Bronchial epithelial cell (primary cell): ENCODE measurements around the gene KRT73. TPM values are rescaled to one million over a fixed set of nuclear protein-coding genes. Genes with fewer than 3 reads are reported as not detected.

Source experiments
- DNase-seq: peaks from one replicate; pipeline ENCODE4 v3.0.0-alpha.2; 2010; ENCODE audit warnings: low read depth
- FAIRE-seq: peaks from 2 replicates; lab custom pipeline; 2011; peaks lifted over from hg19 to GRCh38; lab: Jason Lieb, UNC
- H3K27me3 ChIP-seq: 2 replicates; pipeline ENCODE4 v1.5.1; 2011; ENCODE audit warnings: low read length; ENCODE audit not compliant: control insufficient read depth, insufficient read depth
- H3K36me3 ChIP-seq: 2 replicates; pipeline ENCODE4 v1.5.1; 2011; ENCODE audit warnings: low read length; ENCODE audit not compliant: control insufficient read depth, insufficient read depth
- H3K4me3 ChIP-seq: 2 replicates; pipeline ENCODE4 v1.5.1; 2011; ENCODE audit warnings: mild to moderate bottlenecking, low read depth, low read length, control low read depth
- total RNA-seq: library from RNA; depleted of rRNA; stranded (reverse); fragments of >200 nt; gene quantifications from 2 replicates; pipeline ENCODE4 v1.2.1, GENCODE V29; 2014
- TF ChIP-seq, protein P1 (sequence below): IDR thresholded peaks from 2 replicates; pipeline ENCODE4 v1.5.1; 2011; ENCODE audit warnings: mild to moderate bottlenecking, moderate library complexity, low read length, control low read depth, inconsistent platforms; ENCODE audit not compliant: insufficient read depth, severe bottlenecking

Gene KRT73
- total RNA-seq, 1 donor from 2014 or later, result not detected

DNA sequence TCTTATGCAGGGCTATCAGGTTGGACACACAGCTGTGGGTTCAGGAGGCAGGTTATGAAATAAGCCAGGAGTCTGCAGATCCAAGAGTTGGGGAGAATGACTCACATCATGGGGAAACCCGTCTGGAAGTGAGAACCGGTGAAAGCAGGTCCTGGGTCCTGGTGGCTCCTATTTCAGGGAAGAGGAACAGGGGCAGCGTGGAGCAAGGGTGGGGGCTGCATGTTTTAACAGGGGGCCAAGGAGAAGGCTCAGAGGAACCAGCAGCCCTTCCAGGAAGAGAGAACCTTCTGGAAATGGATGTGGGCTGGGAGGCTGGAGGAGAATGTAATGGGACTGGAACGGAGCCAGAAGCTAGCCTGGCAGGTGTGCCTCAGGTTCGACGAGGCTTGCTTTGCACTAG, 36.9 kb downstream of the KRT73 start:
- FAIRE-seq, result peak; percentile 40
- TF ChIP-seq, protein P1, sequence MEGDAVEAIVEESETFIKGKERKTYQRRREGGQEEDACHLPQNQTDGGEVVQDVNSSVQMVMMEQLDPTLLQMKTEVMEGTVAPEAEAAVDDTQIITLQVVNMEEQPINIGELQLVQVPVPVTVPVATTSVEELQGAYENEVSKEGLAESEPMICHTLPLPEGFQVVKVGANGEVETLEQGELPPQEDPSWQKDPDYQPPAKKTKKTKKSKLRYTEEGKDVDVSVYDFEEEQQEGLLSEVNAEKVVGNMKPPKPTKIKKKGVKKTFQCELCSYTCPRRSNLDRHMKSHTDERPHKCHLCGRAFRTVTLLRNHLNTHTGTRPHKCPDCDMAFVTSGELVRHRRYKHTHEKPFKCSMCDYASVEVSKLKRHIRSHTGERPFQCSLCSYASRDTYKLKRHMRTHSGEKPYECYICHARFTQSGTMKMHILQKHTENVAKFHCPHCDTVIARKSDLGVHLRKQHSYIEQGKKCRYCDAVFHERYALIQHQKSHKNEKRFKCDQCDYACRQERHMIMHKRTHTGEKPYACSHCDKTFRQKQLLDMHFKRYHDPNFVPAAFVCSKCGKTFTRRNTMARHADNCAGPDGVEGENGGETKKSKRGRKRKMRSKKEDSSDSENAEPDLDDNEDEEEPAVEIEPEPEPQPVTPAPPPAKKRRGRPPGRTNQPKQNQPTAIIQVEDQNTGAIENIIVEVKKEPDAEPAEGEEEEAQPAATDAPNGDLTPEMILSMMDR, result no peak

DNA sequence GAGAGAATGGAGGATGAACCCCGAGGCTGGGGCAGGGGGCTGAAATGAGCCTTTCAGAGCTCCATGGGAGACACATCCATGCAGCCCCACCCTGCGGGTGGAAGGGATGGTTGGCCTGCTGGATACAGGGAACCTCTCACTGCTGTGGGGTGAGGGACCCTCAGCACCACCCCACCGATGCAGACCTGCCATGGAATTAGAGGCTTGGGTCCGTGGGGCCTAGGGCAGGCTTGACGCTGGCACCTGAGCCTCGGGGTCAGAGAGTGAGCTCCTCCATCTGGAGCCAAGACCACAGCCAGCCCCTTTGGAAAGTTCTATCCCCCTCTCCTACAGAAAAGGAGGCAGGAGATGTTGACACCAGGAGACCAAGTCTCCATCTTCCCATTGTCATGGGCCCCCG, 37.3 kb downstream of the KRT73 start:
- no peaks in the 10 kb centered on the region for H3K36me3 ChIP-seq
- no peaks in the 10 kb centered on the region for H3K27me3 ChIP-seq
- H3K4me3 ChIP-seq, result no peak overlapping the region
- TF ChIP-seq, protein P1, result no peak
- FAIRE-seq (no peak), DNase-seq (no peak)

More for the DNA sequence above, 36.9 kb downstream of the KRT73 start:
- Histone ChIP-seq H3K36me3 (no peaks in the 10 kb centered on the region), H3K4me3 (no peak overlapping the region), H3K27me3 (no peaks in the 10 kb centered on the region)
- peak; percentile 96 for DNase-seq

DNA sequence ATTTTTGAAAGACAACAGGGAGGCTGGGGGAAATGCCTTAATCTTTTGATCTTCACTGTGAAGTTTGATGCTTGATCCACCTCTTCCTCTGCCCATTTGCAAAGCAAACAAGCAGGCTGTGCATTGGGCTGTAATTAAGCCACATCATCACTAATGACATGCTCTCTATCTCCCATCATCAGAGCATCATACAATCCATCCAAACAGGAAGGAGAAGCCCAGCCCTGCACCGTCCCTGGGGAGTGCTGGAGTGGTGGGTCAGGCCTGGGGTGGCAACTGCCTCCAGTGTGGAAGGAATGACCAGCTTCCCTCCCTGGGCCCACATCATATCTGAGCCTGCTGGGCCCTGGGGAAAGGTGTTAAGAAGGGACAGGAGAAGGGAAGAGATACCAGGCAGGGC, 37.9 kb downstream of the KRT73 start:
- FAIRE-seq (no peak), DNase-seq (peak; percentile 45)
- Histone ChIP-seq H3K27me3 (no peaks in the 10 kb centered on the region), H3K4me3 (no peak overlapping the region), H3K36me3 (no peaks in the 10 kb centered on the region)
- TF ChIP-seq, protein P1, result no peak

DNA sequence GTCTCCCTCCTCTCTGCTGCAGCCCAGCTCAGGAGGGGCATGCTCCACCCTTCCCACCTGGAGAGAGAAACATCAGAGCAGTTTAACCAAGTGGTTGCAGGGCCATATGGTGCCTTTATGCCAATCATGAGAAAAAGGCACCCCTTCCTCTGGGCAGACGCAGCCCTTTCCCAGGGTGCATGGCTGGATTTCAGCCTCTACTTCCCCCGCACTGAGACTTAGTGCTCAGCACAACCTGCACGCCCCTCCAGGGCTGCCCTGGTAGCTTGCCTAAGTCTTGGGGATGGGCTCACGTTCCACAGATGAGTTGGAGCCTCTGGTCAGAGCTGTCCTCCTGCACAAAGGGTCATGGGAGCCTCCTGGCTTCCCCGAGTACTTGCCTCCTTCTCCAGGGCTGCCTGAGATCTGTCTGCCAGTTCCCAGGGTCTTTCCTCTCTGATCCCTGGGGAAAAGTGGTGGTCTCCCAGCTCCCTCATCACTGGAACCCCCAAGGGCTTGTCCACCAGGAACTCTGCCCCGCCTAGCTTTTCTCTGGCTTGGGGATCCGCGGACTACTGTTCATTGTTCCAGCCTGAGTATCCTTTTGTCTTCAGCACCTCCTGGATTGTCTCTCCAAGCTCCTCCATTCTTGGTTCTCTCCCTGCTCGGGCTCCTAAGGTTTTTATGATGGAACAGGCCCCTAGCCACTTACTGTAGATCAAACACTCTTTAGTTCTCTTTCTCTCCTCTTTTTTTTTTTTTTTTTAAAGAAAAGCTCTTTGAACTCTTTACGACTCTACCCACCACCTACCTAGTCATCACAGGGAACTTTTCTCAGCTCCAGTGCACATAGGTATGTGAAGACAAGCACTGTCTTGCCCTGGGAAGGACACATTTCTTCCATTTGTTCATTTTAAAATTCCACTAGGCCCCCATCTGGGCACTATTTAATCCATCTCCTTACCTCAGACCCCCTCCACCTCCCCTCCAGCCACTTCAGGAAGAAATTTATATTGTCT, 38.6 kb downstream of the KRT73 start:
- TF ChIP-seq, protein P1, result no peak
- no peak overlapping the region for H3K4me3 ChIP-seq
- DNase-seq, result peak; percentile 92
- H3K36me3 ChIP-seq, result no peaks in the 10 kb centered on the region
- no peak for FAIRE-seq
- no peaks in the 10 kb centered on the region for H3K27me3 ChIP-seq

DNA sequence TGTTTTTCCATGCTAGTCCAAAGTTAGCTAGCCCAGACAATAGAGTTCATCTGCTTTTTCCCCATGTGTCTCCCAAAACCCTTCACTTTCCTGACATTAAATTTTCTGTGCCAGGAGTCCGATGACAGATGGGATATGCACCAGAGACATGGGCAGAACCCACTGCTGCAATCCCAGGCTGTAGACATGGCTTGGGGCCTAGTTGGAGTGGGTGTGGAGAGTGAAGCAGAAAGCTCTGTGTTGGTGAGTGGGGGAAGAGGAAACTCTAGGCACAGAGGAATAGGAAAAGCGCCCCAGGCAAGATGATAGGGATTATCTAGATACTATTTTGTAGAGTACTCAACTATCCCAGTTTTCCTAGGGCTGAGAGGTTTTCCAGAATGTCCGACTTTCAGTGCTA, 39.9 kb downstream of the KRT73 start:
- FAIRE-seq (no peak), DNase-seq (peak; percentile 48)
- H3K27me3 ChIP-seq, result no peaks in the 10 kb centered on the region
- no peak overlapping the region for H3K4me3 ChIP-seq
- no peaks in the 10 kb centered on the region for H3K36me3 ChIP-seq
- TF ChIP-seq, protein P1, result no peak
